ENCODE results near the gene SLC25A12. TPM values are rescaled to one million over a fixed set of nuclear protein-coding genes. Genes with fewer than 3 reads are reported as not detected.

SLC25A12 gene
- total RNA-seq, 1 experiment from 2014 or later = 17.8 TPM

GRCh38 chr2:171922230-171923022 lies 28.4 kb upstream of the SLC25A12 start, which contains the start of gene HAT1:
Gene HAT1, plus strand, starts transcription at chr2:171922461. Its CDS starts 40 bp downstream, at chr2:171922501.
- Mint-ChIP-seq H3K27me3 (ENCODE audit: unreplicated experiment) (no peaks in the 10 kb centered on the region), H3K27ac (ENCODE audit: unreplicated experiment) (peak within 1 kb of the TSS; percentile 88), H3K4me3 (ENCODE audit: low read depth, unreplicated experiment) (peak within 1 kb of the TSS; percentile 88), H3K9me3 (ENCODE audit: low read depth, unreplicated experiment) (no peaks in the 10 kb centered on the region), H3K4me1 (ENCODE audit: low read depth, unreplicated experiment) (peaks cover 18% of the 10 kb centered on the region), H3K36me3 (ENCODE audit: insufficient read depth, unreplicated experiment) (peaks cover 26% of the 10 kb centered on the region)
- CTCF ChIA-PET = interaction anchor here (0.8 to 1.1 kb wide), 3 partner anchors 43 to 205 kb away, joined by 3 to 4 read pairs (median 3); no protein-coding TSS in a partner anchor
- peak; percentile 97 for DNase-seq
- BruUV-seq (replicated peaks) = TSS peak; percentile 65
- TF ChIP-seq CTCF (IDR thresholded peaks at IDR 0.05; ENCODE audit: unreplicated experiment) = no peak
- intact Hi-C loops (cut with micrococcal nuclease; ENCODE audit: unreplicated experiment) = loop anchor here (10.0 kb wide), 1 partner anchor 182 kb away; the partner anchor contains the start of gene DLX2

- Mint-ChIP-seq H3K27ac (ENCODE audit: unreplicated experiment) (peak overlapping the region; percentile 88), H3K4me3 (ENCODE audit: low read depth, unreplicated experiment) (peak overlapping the region; percentile 88), H3K9me3 (ENCODE audit: low read depth, unreplicated experiment) (no peaks in the 10 kb centered on the region), H3K4me1 (ENCODE audit: low read depth, unreplicated experiment) (peaks cover 18% of the 10 kb centered on the region), H3K36me3 (ENCODE audit: insufficient read depth, unreplicated experiment) (peaks cover 26% of the 10 kb centered on the region), H3K27me3 (ENCODE audit: unreplicated experiment) (no peaks in the 10 kb centered on the region)
- no peak for TF ChIP-seq CTCF (IDR thresholded peaks at IDR 0.05; ENCODE audit: unreplicated experiment)
- DNase-seq = no peak
- no TSS peak for BruUV-seq (replicated peaks)
- CTCF ChIA-PET = interaction anchor here (0.8 kb wide), 1 partner anchor 56 kb away, joined by 3 read pairs; no protein-coding TSS in a partner anchor
- intact Hi-C loops (cut with micrococcal nuclease; ENCODE audit: unreplicated experiment) = loop anchor here (10.0 kb wide), 1 partner anchor 183 kb away; the partner anchor contains the start of gene DLX2
Measured at GRCh38 chr2:171921970-171922229, 27.9 kb upstream of the SLC25A12 start.

GRCh38 chr2:171919453-171919852 lies 25.4 kb upstream of the SLC25A12 start:
- Mint-ChIP-seq H3K9me3 (ENCODE audit: low read depth, unreplicated experiment) (no peaks in the 10 kb centered on the region), H3K36me3 (ENCODE audit: insufficient read depth, unreplicated experiment) (peaks cover 26% of the 10 kb centered on the region), H3K27me3 (ENCODE audit: unreplicated experiment) (no peaks in the 10 kb centered on the region), H3K4me3 (ENCODE audit: low read depth, unreplicated experiment) (no peak overlapping the region), H3K4me1 (ENCODE audit: low read depth, unreplicated experiment) (peaks cover 12% of the 10 kb centered on the region), H3K27ac (ENCODE audit: unreplicated experiment) (no peak overlapping the region)
- intact Hi-C loops (cut with micrococcal nuclease; ENCODE audit: unreplicated experiment) = no loop called here
- BruUV-seq (replicated peaks) = no TSS peak
- TF ChIP-seq CTCF (IDR thresholded peaks at IDR 0.05; ENCODE audit: unreplicated experiment) = no peak
- no peak for DNase-seq
- CTCF ChIA-PET = interaction anchor here (0.6 to 0.7 kb wide), 2 partner anchors 154 to 183 kb away, joined by 3 read pairs; partner anchors contain the start of gene DLX2

GRCh38 chr2:171913517-171913916 lies 19.5 kb upstream of the SLC25A12 start:
- no peak for DNase-seq
- no peak overlapping the region for H3K4me3 Mint-ChIP-seq (ENCODE audit: low read depth, unreplicated experiment)
- BruUV-seq (replicated peaks) = no TSS peak
- H3K27me3 Mint-ChIP-seq (ENCODE audit: unreplicated experiment) = no peaks in the 10 kb centered on the region
- intact Hi-C loops (cut with micrococcal nuclease; ENCODE audit: unreplicated experiment) = no loop called here
- no peaks in the 10 kb centered on the region for H3K36me3 Mint-ChIP-seq (ENCODE audit: insufficient read depth, unreplicated experiment)
- CTCF ChIA-PET = interaction anchor here (0.7 kb wide), 1 partner anchor 60 kb away, joined by 4 read pairs; no protein-coding TSS in a partner anchor
- H3K27ac Mint-ChIP-seq (ENCODE audit: unreplicated experiment) = no peak overlapping the region
- no peaks in the 10 kb centered on the region for H3K4me1 Mint-ChIP-seq (ENCODE audit: low read depth, unreplicated experiment)
- H3K9me3 Mint-ChIP-seq (ENCODE audit: low read depth, unreplicated experiment) = no peaks in the 10 kb centered on the region
- TF ChIP-seq CTCF (IDR thresholded peaks at IDR 0.05; ENCODE audit: unreplicated experiment) = no peak

Data from Calu3 (cell line).